Epidermal melanocyte (primary cell): Measurements from ENCODE around the gene ECSIT.
A peak's percentile ranks its signal among the peaks of the same experiment; 100 is the strongest.
"Not testable (repeated sequence)": the region's sequence is repeated elsewhere in the genome, so short reads cannot be mapped to it uniquely, and the experiment has no call there.

Source experiments
- DNase-seq: peaks from one replicate; pipeline ENCODE4 v3.0.0; 2011; ENCODE audit warnings: low spot score; ENCODE audit not compliant: insufficient read length

Gene ECSIT

GRCh38 chr19:11528551-11529341 is at the start of gene ECSIT:
ECSIT (minus strand) TSS chr19:11529134; CDS start chr19:11519170, 9,964 bp downstream.
- peak; percentile 99 for DNase-seq

- peak; percentile 54 for DNase-seq
Observed at GRCh38 chr19:11577451-11578257, 48.7 kb upstream of the ECSIT start, which contains the start of gene ACP5. ACP5 (minus strand) TSS chr19:11577645; CDS start chr19:11577317, 328 bp downstream.

- DNase-seq = no peak
Observed at GRCh38 chr19:11576227-11576626, 47.3 kb upstream of the ECSIT start.

- DNase-seq = no peak
Observed at GRCh38 chr19:11574689-11575088, 45.8 kb upstream of the ECSIT start.

GRCh38 chr19:11573763-11574162 is 44.8 kb upstream of the ECSIT start:
- DNase-seq = not testable (repeated sequence)

- DNase-seq = not testable (repeated sequence)
Observed at GRCh38 chr19:11573354-11573753, 44.4 kb upstream of the ECSIT start.

- DNase-seq = no peak
Observed at GRCh38 chr19:11570039-11570462, 41.1 kb upstream of the ECSIT start.

- no peak for DNase-seq
Observed at GRCh38 chr19:11566164-11566563, 37.2 kb upstream of the ECSIT start.

- not testable (repeated sequence) for DNase-seq
Observed at GRCh38 chr19:11565649-11565980, 36.7 kb upstream of the ECSIT start.

- DNase-seq = not testable (repeated sequence)
Observed at GRCh38 chr19:11564082-11564807, 35.3 kb upstream of the ECSIT start.

- DNase-seq = no peak
Observed at GRCh38 chr19:11563532-11563931, 34.6 kb upstream of the ECSIT start.

- DNase-seq = peak; percentile 67
Observed at GRCh38 chr19:11560404-11561051, 31.6 kb upstream of the ECSIT start.

GRCh38 chr19:11558881-11559828 is 30.2 kb upstream of the ECSIT start, which contains the start of gene ELOF1:
ELOF1 (minus strand) TSS chr19:11559230; CDS start chr19:11554347, 4,883 bp downstream.
- DNase-seq = peak; percentile 99

- DNase-seq = no peak
Observed at GRCh38 chr19:11556634-11557420, 27.9 kb upstream of the ECSIT start.

- no peak for DNase-seq
Observed at GRCh38 chr19:11555246-11555645, 26.3 kb upstream of the ECSIT start.

GRCh38 chr19:11554160-11554559 is 25.2 kb upstream of the ECSIT start:
- no peak for DNase-seq

GRCh38 chr19:11552666-11553372 is 23.9 kb upstream of the ECSIT start:
- DNase-seq = no peak

GRCh38 chr19:11551603-11552235 is 22.8 kb upstream of the ECSIT start:
- DNase-seq = no peak
